ENCODE data around the gene USP38. TPM values are rescaled to one million over a fixed set of nuclear protein-coding genes. Genes with fewer than 3 reads are reported as not detected.

USP38 gene
- total and polyA plus RNA-seq, 7 experiments from 2014 or later, result 17.7 to 28.8 (median 24.3) TPM

- Histone ChIP-seq H3K4me1 (ENCODE audit: control insufficient read depth in 2 of 2, insufficient read depth in 2 of 2, low read length in 2 of 2) (no peaks in the 10 kb centered on the region), H3K27ac (ENCODE audit: low read depth, low read length) (no peak overlapping the region), H3K4me3 (ENCODE audit: low read length) (no peak overlapping the region), H3K36me3 (ENCODE audit: control insufficient read depth in 2 of 3, insufficient read depth in 3 of 3, low read length in 3 of 3) (no peaks in the 10 kb centered on the region), H3K27me3 (ENCODE audit: control insufficient read depth in 2 of 2, insufficient read depth in 2 of 2, low read length in 2 of 2) (no peaks in the 10 kb centered on the region), H3K9me3 (ENCODE audit: control insufficient read depth in 2 of 3, low read length in 3 of 3) (peaks cover 0 to 13% (median 0%) of the 10 kb centered on the region in 3 experiments)
- ATAC-seq (no peak), DNase-seq (no peak)
- Mint-ChIP-seq H3K9me3 (peaks cover 0 to 39% (median 14%) of the 10 kb centered on the region in 11 donors), H3K4me3 (no peak overlapping the region), H3K36me3 (no peaks in the 10 kb centered on the region), H3K27me3 (peaks cover 0 to 20% (median 13%) of the 10 kb centered on the region in 5 donors), H3K27ac (no peak overlapping the region), H3K4me1 (no peaks in the 10 kb centered on the region)
- ChIA-PET CTCF (no interaction called here), POLR2A (no interaction called here)
- intact Hi-C loops (cut with micrococcal nuclease), result no loop called here
These were observed 85.6 kb downstream of the USP38 start for GRCh38 chr4:143270256-143270838.

Other genes starting within 250 kb of the USP38 start
- 1 to 10 TPM in 2 of 5 experiments, under 1 TPM in 2, not detected in 1; 0.67 to 6.4 (median 2.2) TPM for gene GAB1, start 152.0 kb downstream of the USP38 start, total RNA-seq
- not detected for gene GAB1, start 152.0 kb downstream of the USP38 start, polyA plus RNA-seq